Endothelial cell of umbilical vein (primary cell): Measurements from ENCODE around the gene OLIG3. TPM values are rescaled to one million over a fixed set of nuclear protein-coding genes. Genes with fewer than 3 reads are reported as not detected.

Source experiments
- BruUV-seq: library from RNA; stranded (reverse); fragments of 400-500 nt; replicated peaks from 2 replicates; lab custom pipeline; 2021; lab: Mats Ljungman, UMichigan
- CTCF ChIA-PET: fragments of 300-600, 350-600 bp; sonication (Branson Sonifier 250); formaldehyde crosslinking; loops from one replicate; lab custom pipeline; 2021; ENCODE audit warnings: antibody characterized with exemption, inconsistent platforms; lab: Charles Lee
- POLR2A ChIA-PET: fragments of 300-600, 350-600 bp; sonication (Branson Sonifier 250); formaldehyde crosslinking; loops from one replicate; lab custom pipeline; 2021; ENCODE audit warnings: antibody characterized with exemption, inconsistent platforms; lab: Charles Lee
- DNase-seq: peaks from one replicate; pipeline ENCODE4 v3.0.0-alpha.2; 2011; ENCODE audit warnings: low read depth, low spot score
- FAIRE-seq: peaks from 2 replicates; lab custom pipeline; 2011; peaks lifted over from hg19 to GRCh38; lab: Jason Lieb, UNC
- H2AFZ ChIP-seq: 2 replicates; pipeline ENCODE4 v1.6.0; 2012; ENCODE audit warnings: low read depth, low read length, control low read depth, inconsistent platforms
- H3K27ac ChIP-seq: 2 replicates; pipeline ENCODE4 v1.5.1; 2011; ENCODE audit warnings: low read depth, mild to moderate bottlenecking, control low read depth, low read length, moderate library complexity; ENCODE audit not compliant: insufficient read depth
- H3K27me3 ChIP-seq, 2 experiments: 2 replicates each; pipeline versions ENCODE4 v1.6.0 to v1.6.1; 2011; ENCODE audit warnings: low read length in 2 of 2, mixed read lengths in 1 of 2; ENCODE audit not compliant: control insufficient read depth in 2 of 2, insufficient read depth in 2 of 2
- H3K36me3 ChIP-seq, 2 experiments: 2 replicates in 1 of 2; 3 replicates in 1 of 2; pipeline ENCODE4 v1.5.1; 2011; ENCODE audit warnings: low read length in 2 of 2, mild to moderate bottlenecking in 1 of 2, moderate library complexity in 1 of 2; ENCODE audit not compliant: control insufficient read depth in 2 of 2, insufficient read depth in 2 of 2; ENCODE audit errors: extremely low read depth in 1 of 2
- H3K4me1 ChIP-seq: 3 replicates; pipeline ENCODE4 v1.5.1; 2011; ENCODE audit warnings: mild to moderate bottlenecking, low read length; ENCODE audit not compliant: control insufficient read depth, insufficient read depth; ENCODE audit errors: extremely low read depth
- H3K4me2 ChIP-seq: 2 replicates; pipeline ENCODE4 v1.6.1; 2011; ENCODE audit warnings: low read length, control low read depth, mixed read lengths; ENCODE audit not compliant: insufficient read depth
- H3K4me3 ChIP-seq, 3 experiments: fragments of 200-600 bp in 1 of 3; sonication (generic), shearing (Covaris generic) in 1 of 3; replicated peaks in 1 of 3; 2 replicates each; pipeline ENCODE4 v1.5.1; 2011 to 2016; ENCODE audit warnings: control low read depth in 3 of 3, low read length in 3 of 3, mild to moderate bottlenecking in 2 of 3, inconsistent platforms in 1 of 3, low read depth in 1 of 3, moderate library complexity in 1 of 3; ENCODE audit not compliant: insufficient read depth in 1 of 3
- H3K79me2 ChIP-seq: 2 replicates; pipeline ENCODE4 v1.6.0; 2012; ENCODE audit warnings: low read length, inconsistent platforms; ENCODE audit not compliant: control insufficient read depth, insufficient read depth
- H3K9ac ChIP-seq: replicated peaks from 2 replicates; pipeline ENCODE3; 2011; ENCODE audit warnings: low read length, control low read depth; ENCODE audit not compliant: insufficient read depth; ENCODE audit errors: extremely low read depth
- H3K9me1 ChIP-seq: replicated peaks from 3 replicates; pipeline ENCODE4 v1.6.0; 2011; ENCODE audit warnings: mild to moderate bottlenecking, low read length; ENCODE audit not compliant: control insufficient read depth, insufficient read depth; ENCODE audit errors: extremely low read depth
- H3K9me3 ChIP-seq: replicated peaks from 2 replicates; pipeline ENCODE4 v1.5.1; 2012; ENCODE audit warnings: low read length, inconsistent platforms; ENCODE audit not compliant: control insufficient read depth, insufficient read depth
- H4K20me1 ChIP-seq: replicated peaks from 2 replicates; pipeline ENCODE3; 2011; ENCODE audit warnings: mild to moderate bottlenecking, low read length; ENCODE audit not compliant: control insufficient read depth, insufficient read depth; ENCODE audit errors: extremely low read depth
- EZH2 ChIP-seq: IDR thresholded peaks from 2 replicates; pipeline ENCODE4 v1.6.1; 2012; ENCODE audit warnings: borderline replicate concordance, low read depth, mild to moderate bottlenecking, moderate library complexity, low read length, inconsistent platforms; ENCODE audit not compliant: severe bottlenecking
- FOS ChIP-seq: IDR thresholded peaks from 2 replicates; pipeline ENCODE4 v1.6.1; 2011; ENCODE audit warnings: mild to moderate bottlenecking, low read length, moderate library complexity, borderline replicate concordance; ENCODE audit not compliant: insufficient read depth
- GATA2 ChIP-seq: IDR thresholded peaks from 2 replicates; pipeline ENCODE4 v1.7.0; 2011; ENCODE audit warnings: low read depth, mild to moderate bottlenecking, moderate library complexity, mixed read lengths, low read length; ENCODE audit not compliant: insufficient read length, insufficient read depth
- JUN ChIP-seq: IDR thresholded peaks from 2 replicates; pipeline ENCODE4 v1.6.1; 2011; ENCODE audit warnings: borderline replicate concordance, low read depth; ENCODE audit not compliant: insufficient read length, insufficient read depth
- MYC ChIP-seq: IDR thresholded peaks from one replicate; pipeline ENCODE4 v1.6.1; 2011; ENCODE audit warnings: mild to moderate bottlenecking, low read depth, low read length
- POLR2A ChIP-seq: IDR thresholded peaks from 2 replicates; pipeline ENCODE4 v1.6.1; 2012; ENCODE audit warnings: low read depth, mild to moderate bottlenecking, control low read depth, low read length
- POLR2AphosphoS5 ChIP-seq: IDR thresholded peaks from 2 replicates; pipeline ENCODE4 v1.6.1; 2012; ENCODE audit warnings: low read depth, mild to moderate bottlenecking, control low read depth, low read length, moderate library complexity; ENCODE audit not compliant: insufficient read depth
- dilution Hi-C: fragments of 300-500 bp; cut with MboI; formaldehyde crosslinking; loops from one replicate; pipeline ENCODE4 v1.15.0; 2019; ENCODE audit warnings: low sequenced_read_pairs; ENCODE audit not compliant: extremely low pct_ligation_motif_present
- intact Hi-C: fragments of 100-400 bp; cut with micrococcal nuclease; formaldehyde crosslinking; loops from one replicate; pipeline ENCODE4 v1.10.0; 2022
- polyA plus RNA-seq, 4 experiments: library from polyadenylated mRNA; depleted of rRNA in 3 of 4; stranded (reverse) in 3 of 4; unstranded in 1 of 4; fragments of >200 nt; gene quantifications; 2 replicates each; pipeline versions ENCODE4 v1.2.1 to v1.2.3, GENCODE V29; 2011 to 2012; ENCODE audit warnings: missing spikeins in 1 of 4
- total RNA-seq: library from RNA; stranded (reverse); gene quantifications from 2 replicates; pipeline ENCODE4 v1.2.3, GENCODE V29; 2021
- TF ChIP-seq, protein P1 (sequence below): IDR thresholded peaks from 2 replicates; pipeline ENCODE4 v1.6.1; 2011; ENCODE audit not compliant: insufficient read depth, insufficient read length
- TF ChIP-seq, protein P2 (sequence below), 2 donors: IDR thresholded peaks; 1 replicate in 1 of 2; 2 replicates in 1 of 2; pipeline ENCODE4 v1.5.1; 2011; ENCODE audit warnings: low read length in 2 of 2, mild to moderate bottlenecking in 2 of 2, moderate library complexity in 2 of 2, control low read depth in 1 of 2, inconsistent platforms in 1 of 2, low read depth in 1 of 2; ENCODE audit not compliant: insufficient read depth in 1 of 2; ENCODE audit errors: extremely low read depth in 1 of 2

Gene OLIG3
- total and polyA plus RNA-seq, 2 donors (not counting 3 experiments of a cell fraction or from before 2014, with no cell fraction given): not detected

DNA sequence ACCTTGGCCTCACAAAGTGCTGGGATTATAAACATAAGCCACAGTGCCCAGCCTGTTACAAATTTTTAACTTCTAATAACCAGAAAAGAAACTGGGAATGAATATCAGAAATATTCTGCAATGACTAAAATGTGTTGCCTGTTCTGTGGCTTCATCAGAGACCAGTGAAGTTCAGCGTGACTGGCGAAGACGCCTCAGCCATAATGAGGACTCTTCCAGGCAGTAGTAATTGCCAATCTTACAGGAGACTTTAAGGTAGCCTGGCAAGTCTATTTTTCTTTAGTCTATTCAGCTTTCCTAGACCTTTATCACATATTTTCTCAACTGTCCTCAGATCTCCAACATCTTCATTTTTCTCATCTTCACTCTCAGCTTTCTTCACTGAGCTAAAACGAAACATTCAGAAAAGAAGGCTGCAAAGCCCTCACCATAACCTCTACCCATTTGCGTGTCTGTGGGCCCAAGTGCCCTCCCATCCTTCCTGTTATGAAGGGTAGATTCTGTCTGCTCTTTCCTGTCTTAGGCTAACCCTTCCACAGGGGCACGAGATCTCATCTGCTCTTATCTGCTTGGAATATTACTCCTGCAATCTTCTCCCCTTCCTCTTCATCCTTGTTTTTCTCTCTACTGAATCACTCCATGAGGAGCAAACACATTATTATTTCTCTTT is 42.0 kb upstream of the OLIG3 start:
- Histone ChIP-seq H3K4me3 (no peak overlapping the region), H3K4me2 (no peak overlapping the region), H3K27ac (no peak overlapping the region), H3K27me3 (no peaks in the 10 kb centered on the region), H3K9ac (no peak overlapping the region), H4K20me1 (no peaks in the 10 kb centered on the region), H3K36me3 (no peaks in the 10 kb centered on the region), H3K9me1 (no peaks in the 10 kb centered on the region), H3K79me2 (no peaks in the 10 kb centered on the region), H2AFZ (no peak overlapping the region), H3K9me3 (no peaks in the 10 kb centered on the region), H3K4me1 (no peaks in the 10 kb centered on the region)
- no TSS peak for BruUV-seq
- POLR2A ChIA-PET: no interaction called here
- TF ChIP-seq, protein P1, sequence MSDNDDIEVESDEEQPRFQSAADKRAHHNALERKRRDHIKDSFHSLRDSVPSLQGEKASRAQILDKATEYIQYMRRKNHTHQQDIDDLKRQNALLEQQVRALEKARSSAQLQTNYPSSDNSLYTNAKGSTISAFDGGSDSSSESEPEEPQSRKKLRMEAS: no peak
- TF ChIP-seq POLR2A (no peak), FOS (no peak), MYC (no peak), JUN (no peak), GATA2 (no peak), POLR2AphosphoS5 (no peak), EZH2 (no peak)
- TF ChIP-seq, protein P2, sequence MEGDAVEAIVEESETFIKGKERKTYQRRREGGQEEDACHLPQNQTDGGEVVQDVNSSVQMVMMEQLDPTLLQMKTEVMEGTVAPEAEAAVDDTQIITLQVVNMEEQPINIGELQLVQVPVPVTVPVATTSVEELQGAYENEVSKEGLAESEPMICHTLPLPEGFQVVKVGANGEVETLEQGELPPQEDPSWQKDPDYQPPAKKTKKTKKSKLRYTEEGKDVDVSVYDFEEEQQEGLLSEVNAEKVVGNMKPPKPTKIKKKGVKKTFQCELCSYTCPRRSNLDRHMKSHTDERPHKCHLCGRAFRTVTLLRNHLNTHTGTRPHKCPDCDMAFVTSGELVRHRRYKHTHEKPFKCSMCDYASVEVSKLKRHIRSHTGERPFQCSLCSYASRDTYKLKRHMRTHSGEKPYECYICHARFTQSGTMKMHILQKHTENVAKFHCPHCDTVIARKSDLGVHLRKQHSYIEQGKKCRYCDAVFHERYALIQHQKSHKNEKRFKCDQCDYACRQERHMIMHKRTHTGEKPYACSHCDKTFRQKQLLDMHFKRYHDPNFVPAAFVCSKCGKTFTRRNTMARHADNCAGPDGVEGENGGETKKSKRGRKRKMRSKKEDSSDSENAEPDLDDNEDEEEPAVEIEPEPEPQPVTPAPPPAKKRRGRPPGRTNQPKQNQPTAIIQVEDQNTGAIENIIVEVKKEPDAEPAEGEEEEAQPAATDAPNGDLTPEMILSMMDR (IDR thresholded peaks at IDR 0.05; ENCODE audit: extremely low read depth in 1 of 2, insufficient read depth in 1 of 2, low read depth in 1 of 2, low read length in 2 of 2): no peak
- intact Hi-C loops (no loop called here), dilution Hi-C loops (no loop called here)
- CTCF ChIA-PET: interaction anchor here (1.0 kb wide), 1 partner anchor 10 kb away, joined by 3 read pairs; no protein-coding TSS in a partner anchor
- DNase-seq: no peak
- FAIRE-seq: no peak
